NCI-H2171 treated with DMSO at 0.1 percent for 48 hours (cell line): Measurements from ENCODE around the gene TJP2.
"Not testable (repeated sequence)": the region's sequence is repeated elsewhere in the genome, so short reads cannot be mapped to it uniquely, and the experiment has no call there.

Source experiments
- DNase-seq: peaks from one replicate; lab custom pipeline; 2025; lab: John Stamatoyannopoulos, UW

Gene TJP2

DNA sequence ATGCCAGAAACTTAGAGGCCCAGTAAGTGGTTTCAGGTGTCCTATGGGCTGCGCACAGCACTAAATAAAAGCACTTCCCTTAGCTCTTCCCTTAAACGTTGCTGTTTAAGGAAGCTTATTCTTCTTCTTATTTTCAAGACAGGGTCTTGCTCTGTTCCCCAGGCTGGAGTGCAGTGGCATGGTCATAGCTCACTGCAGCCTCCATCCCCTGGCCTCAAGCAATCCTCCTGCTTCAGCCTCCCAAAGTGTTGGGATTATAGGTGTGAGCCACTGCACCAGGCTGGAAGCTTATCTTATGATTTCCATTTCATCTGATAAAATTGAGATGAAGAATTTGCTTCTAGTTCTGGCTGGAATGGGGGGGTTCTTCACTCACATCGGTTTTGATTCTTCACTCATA, 15.6 kb upstream of the TJP2 start:
- no peak for DNase-seq

DNA sequence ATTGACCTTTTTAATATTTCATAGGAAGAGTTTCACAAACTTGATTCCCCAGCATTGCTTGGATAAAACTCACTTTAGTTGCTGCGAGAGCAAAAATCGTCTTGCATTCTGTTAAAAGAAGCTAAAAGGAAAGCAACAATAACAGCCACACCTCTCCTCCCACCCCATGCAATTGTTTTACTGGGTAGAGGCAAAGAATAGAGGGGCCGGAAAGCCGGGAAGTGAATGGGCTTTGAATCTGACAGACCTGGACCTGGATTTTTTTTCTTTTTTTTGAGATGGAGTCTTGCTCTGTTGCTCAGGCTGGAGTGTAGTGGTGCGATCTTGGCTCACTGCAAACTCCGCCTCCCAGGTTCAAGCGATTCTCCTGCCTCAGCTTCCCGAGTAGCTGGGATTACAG, 9.5 kb upstream of the TJP2 start:
- DNase-seq = not testable (repeated sequence)

DNA sequence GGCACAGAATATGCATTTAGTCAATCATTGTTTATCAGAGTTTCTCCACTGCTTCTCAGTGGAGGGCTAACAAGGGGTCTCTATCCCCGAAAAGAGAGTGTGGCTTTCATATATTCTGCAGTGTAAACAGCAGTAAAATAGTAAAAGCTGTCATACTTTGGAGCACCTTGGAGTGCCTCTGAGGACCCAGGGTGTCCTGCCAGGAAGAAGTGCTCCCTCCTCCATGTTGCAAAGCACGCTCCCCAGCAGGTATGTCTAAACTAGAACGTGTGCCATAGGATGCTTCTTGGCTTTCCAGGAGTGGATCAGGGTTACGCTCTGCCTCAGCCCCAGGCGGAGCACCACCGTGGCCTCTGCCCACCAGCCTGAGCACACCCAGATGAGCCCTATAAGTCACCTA, 8.5 kb upstream of the TJP2 start:
- no peak for DNase-seq

DNA sequence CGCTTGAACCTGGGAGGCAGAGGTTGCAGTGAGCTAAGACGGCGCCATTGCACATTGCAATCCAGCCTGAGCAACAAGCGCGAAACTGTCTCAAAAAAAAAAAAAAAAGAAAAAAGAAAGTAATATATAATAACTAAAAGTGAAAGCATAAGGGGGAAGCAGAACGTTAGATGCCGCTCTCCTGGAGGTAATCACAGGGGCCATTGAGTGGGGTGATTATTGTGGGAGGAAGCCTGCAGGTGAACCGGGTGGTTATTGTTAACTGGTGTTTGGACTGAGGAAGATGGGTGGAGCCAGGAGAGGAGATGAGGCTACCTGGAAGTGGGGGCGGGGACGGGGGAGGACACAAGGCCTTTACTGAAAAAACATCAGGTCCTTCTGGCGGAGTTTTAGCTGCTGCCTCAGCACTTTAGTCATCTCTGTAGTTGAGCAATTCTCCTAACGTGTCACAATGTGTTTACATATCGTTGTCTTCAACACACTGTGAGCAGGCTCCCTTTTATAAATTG, 5.3 kb upstream of the TJP2 start:
- DNase-seq = no peak

DNA sequence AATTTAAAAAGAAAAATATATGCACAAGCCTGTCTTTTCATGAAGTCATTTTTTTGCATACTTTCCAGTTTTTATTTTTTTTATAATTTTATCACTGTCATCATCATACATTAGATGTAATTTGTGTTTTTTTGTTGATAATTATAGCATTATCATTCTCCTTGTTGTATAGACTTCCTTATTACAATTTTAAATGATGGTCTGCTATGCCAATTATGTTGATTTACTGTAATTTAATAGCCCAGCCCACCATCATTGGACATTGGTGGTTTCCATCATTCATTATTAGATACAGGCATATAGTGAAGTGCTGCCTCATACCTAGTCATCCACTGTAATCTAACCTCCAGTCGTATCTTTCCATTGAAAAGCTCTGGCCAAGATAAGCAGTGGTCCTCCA, 3.8 kb upstream of the TJP2 start:
- DNase-seq = no peak

DNA sequence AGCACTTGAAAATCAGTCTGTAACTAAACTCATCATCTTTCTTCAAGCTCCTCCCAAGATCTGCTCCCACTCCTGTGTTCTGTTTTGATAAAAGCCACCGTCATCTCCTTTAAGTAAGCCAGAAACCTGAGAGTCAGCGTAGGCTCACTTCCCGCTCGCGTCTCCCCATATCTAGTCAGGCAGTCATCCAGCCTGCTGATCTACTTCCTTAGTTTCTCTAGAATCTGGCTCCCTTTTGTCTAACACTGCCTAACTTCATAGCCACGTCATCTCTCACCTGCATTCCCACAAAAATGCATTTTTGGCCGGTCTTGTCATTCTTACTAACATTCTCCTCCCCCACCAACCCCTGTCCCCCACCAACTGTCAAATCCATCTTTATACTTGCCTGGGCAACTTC, 3.0 kb upstream of the TJP2 start:
- no peak for DNase-seq

DNA sequence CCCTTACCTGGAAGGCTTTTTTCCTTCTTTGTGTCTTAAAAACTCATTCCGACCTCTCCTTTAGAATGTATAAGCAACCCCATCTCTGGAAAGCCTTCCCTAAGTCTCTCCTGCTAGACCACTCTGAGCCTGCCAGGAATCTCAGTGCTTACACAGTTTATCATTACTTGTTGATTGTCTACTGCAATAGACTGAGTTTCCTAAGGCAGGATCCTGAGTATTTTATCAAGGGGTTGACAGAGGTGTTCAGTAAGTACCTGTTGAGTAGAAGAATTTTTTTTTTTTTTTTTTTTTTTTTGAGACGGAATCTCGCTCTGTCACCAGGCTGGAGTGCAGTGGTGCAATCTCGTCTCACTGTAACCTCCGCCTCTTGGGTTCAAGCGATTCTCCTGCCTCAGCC, 2.6 kb upstream of the TJP2 start:
- DNase-seq = no peak

DNA sequence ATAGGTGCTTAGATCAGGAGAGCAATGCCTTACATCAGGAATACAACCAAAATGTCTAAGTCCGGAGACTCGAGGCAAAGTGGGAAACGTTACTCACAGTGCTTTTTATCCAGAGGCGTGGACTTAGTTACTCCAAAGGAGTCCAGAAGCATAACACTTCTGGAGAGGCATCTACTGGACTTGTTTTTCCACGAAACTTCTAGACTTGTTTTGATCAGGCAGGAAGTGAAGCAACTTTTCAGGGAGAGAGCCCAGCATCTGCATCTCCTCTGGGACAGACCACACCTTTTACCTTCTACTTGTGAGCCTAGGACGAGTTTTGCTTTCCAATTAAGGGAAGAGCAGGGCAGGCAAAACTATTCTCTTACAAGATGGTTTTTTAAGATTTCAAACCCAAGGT, 1.2 kb upstream of the TJP2 start:
- DNase-seq = no peak

DNA sequence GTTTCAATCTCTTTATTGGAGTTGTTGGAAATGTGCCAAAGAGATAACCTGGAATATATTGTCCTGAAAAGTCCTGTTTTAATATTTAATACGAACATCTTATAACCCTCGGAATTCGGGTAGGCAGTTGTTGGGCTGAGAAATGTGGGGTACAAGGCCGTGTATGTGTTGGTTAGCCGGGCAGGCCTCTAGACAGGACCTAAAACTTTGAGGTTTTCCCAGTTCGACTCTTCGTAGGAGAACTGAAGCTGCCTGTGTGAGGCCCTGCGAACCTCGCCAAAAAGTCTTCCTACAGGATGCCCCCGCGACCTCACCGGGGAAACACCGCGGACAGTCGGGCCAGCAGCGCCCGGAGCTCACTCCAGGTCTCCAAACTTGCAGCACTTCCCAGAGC, 583 bp upstream of the TJP2 start:
- DNase-seq = peak; percentile 14

DNA sequence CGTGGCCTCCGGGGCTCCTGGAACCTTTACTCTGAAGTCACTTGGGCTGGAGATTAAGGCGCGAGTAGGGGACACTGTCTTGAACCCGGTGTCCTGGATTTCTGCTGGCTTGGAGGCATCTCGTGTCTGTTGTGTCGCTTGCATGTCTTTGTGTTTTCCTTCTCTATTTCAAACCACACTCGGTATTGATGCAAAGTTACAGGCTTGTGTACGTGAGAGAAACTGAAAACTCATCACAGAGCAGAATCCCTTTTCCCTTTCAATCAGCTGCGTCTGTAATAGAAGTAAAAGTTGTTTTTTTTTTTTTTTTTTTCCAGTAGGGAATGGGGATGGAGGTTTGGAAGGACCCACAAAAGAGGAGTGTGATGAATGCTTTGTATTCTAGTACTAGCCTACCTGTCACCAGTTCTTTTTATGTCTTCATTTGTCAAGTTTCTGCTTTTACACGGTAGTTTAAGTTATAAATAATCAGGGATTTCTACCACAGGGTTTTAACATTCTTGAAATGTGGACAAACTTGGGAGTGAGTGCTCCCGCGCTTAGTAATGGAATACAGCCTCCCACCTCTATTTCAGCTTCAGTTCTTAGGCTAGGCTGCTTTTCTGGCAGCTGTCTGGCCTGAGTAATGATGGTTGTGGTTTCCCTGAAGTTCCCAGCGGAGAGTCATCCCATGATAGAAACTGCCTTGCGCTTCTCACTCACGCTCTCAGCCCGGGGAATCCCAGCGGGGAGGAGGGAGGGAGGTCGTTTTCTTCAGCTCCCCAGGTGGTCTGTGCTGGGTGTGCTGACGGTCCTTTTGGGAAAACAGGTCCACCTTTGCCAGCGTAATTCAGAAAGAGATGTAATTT, 763 bp downstream of the TJP2 start:
- peak; percentile 67 for DNase-seq

DNA sequence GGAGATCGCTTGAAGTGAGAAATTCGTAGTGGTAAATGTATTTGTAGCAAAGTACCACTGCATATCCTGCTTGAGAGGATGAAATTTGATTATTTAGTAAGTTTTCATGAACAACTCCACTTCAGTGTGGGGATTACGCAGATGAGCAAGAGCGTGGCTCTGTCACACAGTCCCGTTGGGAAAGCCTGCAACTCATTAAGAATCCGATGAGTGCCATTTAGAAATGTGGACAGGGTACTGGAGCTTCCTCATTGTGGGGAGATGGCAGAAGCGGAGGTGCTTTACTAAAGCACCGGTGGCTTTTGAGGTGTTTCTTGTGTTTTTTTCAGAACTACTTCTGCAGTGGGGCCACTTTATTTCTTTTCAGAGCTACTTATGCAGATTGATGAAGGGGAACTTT, 1.4 kb downstream of the TJP2 start:
- DNase-seq = no peak

DNA sequence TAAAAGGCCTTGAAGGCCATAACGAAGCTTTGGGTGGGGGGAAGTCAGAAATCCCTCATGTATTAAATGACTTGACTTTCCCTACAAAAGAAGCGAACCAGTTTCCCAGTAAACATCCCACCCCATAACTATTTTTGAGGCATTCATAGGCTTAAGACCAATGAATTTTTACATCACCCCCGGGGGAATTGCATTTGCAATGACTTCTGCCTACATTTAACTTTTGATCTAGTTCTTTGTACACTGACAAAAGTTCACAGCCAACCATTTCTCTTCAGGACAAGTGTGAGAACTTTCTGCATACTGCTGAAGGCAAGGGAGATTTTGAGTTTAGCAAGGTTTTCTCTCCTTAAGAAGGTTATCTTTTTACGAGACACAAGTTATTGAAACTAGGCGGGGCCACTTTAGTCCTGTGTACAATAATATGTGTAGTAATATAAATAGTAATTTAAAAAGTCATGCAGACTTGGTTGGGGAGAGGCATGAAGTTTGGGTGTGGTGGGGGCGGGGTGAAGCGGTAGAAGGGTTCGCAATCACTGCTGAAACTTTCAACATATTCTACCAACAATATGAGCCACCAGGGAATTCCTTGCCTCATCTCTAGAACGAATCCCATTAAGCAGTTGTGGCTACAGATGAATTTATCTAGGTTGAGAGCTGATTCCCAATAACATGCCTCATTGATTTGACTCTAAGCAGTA, 2.5 kb downstream of the TJP2 start:
- DNase-seq = no peak

DNA sequence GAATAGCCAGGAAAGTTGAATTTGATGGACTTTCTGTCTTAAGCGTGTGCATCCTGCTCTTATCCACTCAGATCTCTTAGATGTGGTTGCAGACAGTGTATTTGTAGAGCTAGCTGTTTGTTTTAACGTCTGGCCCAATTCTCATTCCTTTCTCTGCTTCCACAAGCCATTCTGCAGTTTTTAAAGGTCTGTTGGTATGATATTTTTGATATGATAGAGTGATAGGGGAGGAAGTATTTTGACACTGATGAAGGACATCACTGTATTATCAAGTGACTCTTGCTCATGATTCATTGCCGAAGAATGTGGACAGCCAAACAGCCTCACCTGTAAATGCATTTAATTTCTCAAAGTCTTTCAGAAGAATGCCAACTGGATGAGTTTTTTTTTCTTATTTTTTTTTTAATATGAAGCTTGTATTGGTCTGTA, 4.5 kb downstream of the TJP2 start:
- no peak for DNase-seq

DNA sequence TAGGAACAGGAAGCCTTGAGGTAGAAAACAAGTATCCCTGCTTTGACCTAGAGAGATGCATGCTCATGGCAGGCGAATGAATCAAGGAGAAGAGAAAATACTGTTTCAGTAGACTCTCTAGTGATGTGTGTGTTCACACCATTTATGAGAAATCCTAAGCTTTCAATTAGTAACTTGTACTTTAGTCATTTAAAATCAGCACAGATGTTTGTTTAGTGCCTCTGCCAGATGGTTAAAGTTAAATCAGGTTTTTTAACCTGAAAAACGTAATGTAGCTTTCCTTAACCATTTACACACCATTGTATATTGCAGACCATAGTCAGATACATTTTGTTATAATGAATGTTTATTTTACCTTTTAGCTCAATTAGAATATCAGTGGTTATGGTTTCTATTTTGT, 5.0 kb downstream of the TJP2 start:
- peak; percentile 15 for DNase-seq

DNA sequence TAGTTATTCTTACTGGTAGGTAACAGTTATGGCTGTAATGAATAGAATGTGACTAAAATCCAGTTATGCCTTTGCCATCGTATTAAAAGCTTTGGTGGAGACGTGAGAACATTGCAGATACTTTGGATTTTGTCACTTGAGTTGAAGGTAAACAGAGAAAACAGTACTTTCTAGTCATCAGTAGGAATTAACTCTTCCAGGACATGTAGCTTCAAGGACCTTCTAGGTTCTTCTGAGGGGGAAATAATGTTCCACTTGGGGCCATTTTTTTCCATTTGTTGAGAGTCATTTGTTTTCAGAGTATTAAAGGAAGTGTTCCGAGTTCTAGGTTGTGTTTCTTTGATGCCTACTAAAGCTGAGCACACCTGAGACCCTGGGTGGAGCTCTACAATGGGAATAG, 6.1 kb downstream of the TJP2 start:
- DNase-seq = no peak

DNA sequence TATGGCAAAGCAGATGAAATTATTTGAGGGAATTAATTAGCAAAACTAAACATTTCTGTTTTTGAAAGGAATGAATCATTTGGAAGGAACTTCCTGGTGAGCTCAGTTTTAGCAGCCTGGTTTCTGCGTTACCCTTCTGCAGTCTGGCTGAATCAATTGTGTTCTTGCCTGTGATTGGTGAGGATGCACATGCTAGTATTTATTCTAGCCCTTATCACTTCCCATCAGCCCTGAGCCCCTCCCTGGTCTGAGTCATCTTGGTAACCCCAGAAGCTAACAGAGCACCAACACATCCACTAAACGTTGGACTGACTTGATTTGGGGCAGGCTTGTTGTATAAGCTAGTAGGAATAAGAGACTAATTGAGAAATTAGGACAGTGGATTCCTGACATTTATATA, 6.6 kb downstream of the TJP2 start:
- no peak for DNase-seq

DNA sequence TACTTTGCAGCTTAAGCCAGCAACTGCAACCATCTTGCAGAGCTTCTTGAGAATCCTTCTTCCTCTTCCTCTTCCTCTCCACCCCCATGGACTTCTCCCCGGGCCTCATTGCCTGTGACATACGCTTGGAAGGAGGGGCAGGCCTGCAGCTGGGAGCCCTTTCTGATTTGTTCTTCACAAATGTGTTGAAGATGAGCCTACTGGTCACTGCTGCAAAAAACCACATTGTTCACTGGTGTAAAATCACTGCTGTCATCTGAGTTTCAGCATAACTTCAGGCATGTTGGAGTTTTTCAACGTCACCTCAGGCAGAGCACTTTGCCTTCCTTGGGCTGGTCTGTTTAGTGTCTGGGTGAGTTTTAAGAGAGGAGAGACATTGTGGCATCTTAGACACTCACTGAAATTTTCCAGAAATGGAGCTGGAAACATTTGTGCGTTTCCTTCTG, 7.9 kb downstream of the TJP2 start:
- no peak for DNase-seq

DNA sequence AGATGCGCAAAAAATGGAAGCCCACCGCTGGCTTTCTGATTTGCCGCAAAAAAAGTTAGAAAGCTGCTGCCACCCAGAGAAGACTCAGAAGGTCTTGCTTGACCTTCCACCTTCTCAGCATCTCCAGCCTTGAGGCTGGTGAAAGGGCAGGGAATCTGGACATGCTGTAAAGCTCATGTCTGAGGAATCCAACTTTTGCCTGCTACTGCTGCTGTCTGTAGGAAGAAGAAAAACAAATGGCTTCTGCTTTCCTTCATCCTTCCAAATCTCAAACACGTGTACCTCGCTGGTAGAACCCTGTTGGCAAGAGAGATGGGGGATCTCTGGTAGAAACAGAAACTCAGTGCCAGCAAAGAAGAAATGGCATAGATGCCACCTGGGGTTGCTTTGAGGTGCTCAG, 10.2 kb downstream of the TJP2 start:
- DNase-seq = no peak

DNA sequence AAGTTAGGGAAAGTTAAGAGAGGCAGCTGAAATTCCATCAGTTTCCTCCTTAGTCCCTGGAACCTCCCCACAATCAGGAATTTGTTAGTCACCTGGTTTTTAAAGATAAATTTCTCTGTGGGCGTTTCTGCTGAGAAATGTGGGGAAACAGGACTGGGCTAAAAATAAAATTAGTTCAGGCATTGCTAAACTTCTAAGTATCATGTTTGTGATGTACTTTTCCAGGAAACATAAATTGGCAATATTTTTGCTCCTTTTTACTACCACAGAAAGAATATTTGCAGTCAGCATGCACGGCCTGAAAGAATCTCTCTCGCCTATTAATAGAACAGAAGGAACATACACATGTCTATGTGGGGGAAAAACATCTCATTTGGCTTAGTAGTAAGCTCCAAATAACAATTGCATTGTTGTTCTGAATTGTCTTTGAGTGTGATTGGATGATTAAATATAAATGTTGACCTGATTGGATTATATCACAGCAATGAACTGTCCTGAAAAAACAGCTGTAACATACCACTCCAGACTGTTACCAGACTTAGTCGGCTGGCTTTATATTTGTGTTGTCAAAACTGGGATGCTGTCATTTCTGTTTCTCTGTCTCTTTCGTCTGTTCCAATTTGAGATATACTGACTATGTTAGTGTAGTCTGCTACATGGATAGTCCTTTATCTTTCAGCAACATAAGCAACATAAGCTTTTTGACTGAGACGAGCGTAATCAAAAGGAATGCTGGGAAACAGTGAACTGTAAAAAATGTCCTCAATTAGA, 12.9 kb downstream of the TJP2 start:
- DNase-seq = no peak

DNA sequence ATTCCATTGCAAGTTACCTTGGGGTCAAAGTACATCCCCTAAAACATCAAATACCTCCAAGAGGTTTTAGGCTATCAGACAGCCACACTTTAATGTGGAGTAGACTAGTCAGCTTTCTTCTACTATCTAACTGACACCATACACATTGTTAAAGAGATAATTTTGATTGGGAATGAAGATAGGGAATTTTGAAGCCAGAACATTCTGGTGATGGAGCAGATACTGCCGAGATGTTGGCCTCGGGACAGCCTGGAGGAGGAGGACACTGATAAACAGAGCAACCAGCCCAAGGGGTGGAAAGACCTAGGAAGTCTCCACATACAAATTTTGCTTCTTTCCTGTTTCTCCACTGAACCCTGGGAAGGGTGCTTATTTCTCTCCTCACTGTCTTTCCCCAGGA, 14.9 kb downstream of the TJP2 start:
- no peak for DNase-seq

DNA sequence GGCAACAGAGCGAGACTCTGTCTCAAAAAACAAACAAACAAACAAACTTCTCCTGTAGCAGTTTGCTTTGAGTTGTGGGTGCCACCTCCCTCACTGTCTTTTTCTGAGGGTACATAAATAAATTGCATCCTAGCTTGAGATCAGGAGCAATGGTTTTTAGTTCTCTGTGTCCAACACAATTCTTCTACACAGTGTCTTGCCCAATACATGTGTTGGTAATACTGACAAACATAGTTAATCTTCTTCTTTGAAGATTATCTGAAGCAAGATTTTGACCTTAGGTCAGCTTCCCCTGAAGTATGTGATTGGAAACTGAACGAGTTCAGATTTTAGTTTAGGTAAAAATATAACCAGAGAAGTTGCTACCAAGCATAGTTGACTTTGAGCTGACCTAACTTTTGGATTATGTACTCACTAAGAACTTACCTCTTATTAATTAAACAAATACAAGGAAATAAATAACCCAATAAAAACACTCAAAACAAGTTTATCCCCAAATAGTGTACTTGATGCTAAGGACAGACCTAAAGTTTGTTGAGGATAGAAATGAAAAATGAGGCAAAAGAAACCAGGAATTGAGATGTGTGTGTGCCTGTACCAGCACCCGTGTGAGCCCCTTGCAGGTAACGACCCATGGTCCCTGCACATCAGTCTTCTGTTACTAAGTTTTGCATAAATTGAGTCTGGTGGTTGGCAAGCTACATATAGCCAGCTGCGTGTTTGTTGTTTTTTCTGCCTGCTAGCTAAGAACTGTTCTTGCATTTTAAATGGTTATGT, 16.2 kb downstream of the TJP2 start:
- no peak for DNase-seq

DNA sequence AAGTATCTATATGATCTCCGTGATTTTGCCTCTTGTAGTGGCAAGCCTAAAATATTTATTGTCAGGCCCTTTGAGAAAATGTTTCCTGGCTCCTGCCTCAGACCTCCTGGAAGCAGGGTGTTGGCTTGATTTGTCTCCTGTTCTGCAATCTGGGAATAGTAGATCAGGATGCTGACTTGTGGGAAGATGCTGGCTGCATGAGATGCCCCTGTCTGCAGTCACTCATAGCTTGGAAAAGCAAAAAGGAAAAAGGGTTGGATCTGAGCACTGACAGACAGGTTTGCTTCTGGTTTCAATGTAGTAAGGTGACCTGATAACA, 16.7 kb downstream of the TJP2 start:
- no peak for DNase-seq
